GM12873 (cell line): Measurements from ENCODE around the gene AMPD2.

Experiments used
- CTCF ChIP-seq: IDR thresholded peaks from 2 replicates; pipeline ENCODE4 v1.5.1; 2012; ENCODE audit warnings: low read depth, mild to moderate bottlenecking, moderate library complexity, low read length, control low read depth; ENCODE audit not compliant: insufficient read depth; ENCODE audit errors: missing control alignments

The AMPD2 gene

DNA sequence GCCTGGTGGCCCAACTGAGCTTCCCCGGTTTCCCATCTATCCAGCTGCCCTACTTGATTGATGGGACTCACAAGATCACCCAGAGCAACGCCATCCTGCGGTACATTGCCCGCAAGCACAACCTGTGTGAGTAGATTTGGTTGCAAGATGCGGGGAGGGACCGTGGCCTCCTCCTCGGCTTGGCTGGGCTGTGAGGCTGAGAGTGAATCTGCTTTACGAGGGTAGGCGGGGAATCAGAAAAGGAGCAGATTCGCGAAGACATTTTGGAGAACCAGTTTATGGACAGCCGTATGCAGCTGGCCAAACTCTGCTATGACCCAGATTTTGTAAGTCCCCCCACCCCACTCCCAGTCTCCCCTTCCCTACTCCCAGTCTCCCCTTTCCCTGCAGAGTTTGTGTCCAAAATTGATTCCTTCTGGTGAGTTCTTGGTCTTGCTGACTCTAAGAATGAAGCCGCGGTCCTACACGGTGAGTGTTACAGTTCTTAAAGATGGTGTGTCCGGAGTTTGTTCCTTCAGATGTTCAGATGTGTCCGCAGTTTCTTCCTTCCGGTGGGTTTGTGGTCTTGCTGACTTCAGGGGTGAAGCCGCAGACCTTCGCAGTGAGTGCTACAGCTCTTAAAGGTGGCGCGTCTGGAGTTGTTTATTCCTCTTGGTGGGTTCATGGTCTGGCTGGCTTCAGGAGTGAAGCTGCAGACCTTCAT, 49.8 kb downstream of the AMPD2 start:
- TF ChIP-seq CTCF: no peak

- no peak for TF ChIP-seq CTCF
Measured at GRCh38 chr1:109671067-109671466, 51.4 kb downstream of the AMPD2 start.

GRCh38 chr1:109677459-109677858, 57.8 kb downstream of the AMPD2 start:
- no peak for TF ChIP-seq CTCF
